ENCODE results near the gene KCNQ5. TPM values are rescaled to one million over a fixed set of nuclear protein-coding genes. Genes with fewer than 3 reads are reported as not detected.

KCNQ5 gene
- total RNA-seq, 1 experiment from 2014 or later = 9.4 TPM

DNA sequence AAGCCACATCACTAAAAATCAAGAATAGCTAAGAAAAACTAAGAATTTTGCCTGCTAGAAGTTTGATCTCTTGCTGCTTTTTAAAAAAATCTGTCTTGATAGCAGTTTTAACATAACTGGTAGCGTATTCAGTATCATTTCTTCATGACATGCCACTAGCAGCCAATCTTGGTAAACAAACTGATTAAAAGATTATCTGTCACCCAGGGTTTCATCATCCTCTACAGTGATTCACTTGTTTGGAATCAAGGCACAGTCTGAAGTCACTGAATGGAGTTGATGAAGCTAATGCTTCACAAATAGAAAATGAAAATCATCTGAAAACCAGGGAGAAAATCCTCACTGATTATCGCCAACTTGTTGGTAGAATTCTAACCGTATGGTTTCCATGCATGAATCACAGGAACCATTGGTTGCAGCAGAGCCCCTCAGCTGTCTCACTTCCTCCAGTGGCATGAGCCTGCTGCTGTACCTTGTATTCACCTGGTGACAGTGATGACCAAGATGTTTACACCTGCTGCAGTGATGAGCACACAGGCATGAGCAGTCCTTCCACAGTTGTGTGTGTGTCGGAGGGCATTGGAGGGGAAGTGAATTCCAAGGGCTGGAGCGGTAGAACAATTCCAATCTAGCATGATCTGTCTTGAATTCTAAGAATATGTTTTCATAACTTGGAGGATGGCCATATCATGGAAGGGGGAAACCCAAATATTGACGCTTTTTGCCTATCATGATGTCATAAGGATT, 328.4 kb downstream of the KCNQ5 start:
- no peak overlapping the region for H3K4me3 ChIP-seq (ENCODE audit: low read depth in 2 of 2, low read length in 2 of 2)
- peaks cover 9% of the 10 kb centered on the region; the same call in 1 of the 2 replicates for H3K4me1 ChIP-seq (ENCODE audit: control insufficient read depth, insufficient read depth, low read length)
- TF ChIP-seq, protein P1, sequence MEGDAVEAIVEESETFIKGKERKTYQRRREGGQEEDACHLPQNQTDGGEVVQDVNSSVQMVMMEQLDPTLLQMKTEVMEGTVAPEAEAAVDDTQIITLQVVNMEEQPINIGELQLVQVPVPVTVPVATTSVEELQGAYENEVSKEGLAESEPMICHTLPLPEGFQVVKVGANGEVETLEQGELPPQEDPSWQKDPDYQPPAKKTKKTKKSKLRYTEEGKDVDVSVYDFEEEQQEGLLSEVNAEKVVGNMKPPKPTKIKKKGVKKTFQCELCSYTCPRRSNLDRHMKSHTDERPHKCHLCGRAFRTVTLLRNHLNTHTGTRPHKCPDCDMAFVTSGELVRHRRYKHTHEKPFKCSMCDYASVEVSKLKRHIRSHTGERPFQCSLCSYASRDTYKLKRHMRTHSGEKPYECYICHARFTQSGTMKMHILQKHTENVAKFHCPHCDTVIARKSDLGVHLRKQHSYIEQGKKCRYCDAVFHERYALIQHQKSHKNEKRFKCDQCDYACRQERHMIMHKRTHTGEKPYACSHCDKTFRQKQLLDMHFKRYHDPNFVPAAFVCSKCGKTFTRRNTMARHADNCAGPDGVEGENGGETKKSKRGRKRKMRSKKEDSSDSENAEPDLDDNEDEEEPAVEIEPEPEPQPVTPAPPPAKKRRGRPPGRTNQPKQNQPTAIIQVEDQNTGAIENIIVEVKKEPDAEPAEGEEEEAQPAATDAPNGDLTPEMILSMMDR (IDR thresholded peaks at IDR 0.05) = no peak
- TF ChIP-seq SIN3A (IDR thresholded peaks at IDR 0.05; ENCODE audit: borderline replicate concordance, insufficient read depth, low read depth, low read length) (no peak), POLR2AphosphoS5 (IDR thresholded peaks at IDR 0.05; ENCODE audit: low read depth, low read length) (no peak), TCF7L2 (IDR thresholded peaks at IDR 0.05; ENCODE audit: low read depth, low read length) (no peak)
- TF ChIP-seq, protein P2, sequence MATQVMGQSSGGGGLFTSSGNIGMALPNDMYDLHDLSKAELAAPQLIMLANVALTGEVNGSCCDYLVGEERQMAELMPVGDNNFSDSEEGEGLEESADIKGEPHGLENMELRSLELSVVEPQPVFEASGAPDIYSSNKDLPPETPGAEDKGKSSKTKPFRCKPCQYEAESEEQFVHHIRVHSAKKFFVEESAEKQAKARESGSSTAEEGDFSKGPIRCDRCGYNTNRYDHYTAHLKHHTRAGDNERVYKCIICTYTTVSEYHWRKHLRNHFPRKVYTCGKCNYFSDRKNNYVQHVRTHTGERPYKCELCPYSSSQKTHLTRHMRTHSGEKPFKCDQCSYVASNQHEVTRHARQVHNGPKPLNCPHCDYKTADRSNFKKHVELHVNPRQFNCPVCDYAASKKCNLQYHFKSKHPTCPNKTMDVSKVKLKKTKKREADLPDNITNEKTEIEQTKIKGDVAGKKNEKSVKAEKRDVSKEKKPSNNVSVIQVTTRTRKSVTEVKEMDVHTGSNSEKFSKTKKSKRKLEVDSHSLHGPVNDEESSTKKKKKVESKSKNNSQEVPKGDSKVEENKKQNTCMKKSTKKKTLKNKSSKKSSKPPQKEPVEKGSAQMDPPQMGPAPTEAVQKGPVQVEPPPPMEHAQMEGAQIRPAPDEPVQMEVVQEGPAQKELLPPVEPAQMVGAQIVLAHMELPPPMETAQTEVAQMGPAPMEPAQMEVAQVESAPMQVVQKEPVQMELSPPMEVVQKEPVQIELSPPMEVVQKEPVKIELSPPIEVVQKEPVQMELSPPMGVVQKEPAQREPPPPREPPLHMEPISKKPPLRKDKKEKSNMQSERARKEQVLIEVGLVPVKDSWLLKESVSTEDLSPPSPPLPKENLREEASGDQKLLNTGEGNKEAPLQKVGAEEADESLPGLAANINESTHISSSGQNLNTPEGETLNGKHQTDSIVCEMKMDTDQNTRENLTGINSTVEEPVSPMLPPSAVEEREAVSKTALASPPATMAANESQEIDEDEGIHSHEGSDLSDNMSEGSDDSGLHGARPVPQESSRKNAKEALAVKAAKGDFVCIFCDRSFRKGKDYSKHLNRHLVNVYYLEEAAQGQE (IDR thresholded peaks at IDR 0.05; ENCODE audit: insufficient read depth in 1 of 2, low read depth in 2 of 2, low read length in 1 of 2) = no peak
- intact Hi-C loops (cut with micrococcal nuclease; ENCODE audit: unreplicated experiment) (no loop called here), in situ Hi-C loops (cut with HindIII; ENCODE audit: low pct_unique_long_range_greater_than_20kb, low sequenced_read_pairs) (no loop called here)
- ChIA-PET POLR2A (interaction anchor here (0.6 kb wide), 1 partner anchor 224 kb away, joined by 3 read pairs; no protein-coding TSS in a partner anchor), CTCF (no interaction called here)
- no peaks in the 10 kb centered on the region for H3K27me3 ChIP-seq (ENCODE audit: control insufficient read depth, insufficient read depth, low read length)
- H3K36me3 ChIP-seq (ENCODE audit: control insufficient read depth, insufficient read depth, low read length) = no peaks in the 10 kb centered on the region
- no peak overlapping the region for H3K27ac ChIP-seq (ENCODE audit: low read length)
- H3K9me3 ChIP-seq (ENCODE audit: control insufficient read depth, insufficient read depth, low read depth, low read length) = no peaks in the 10 kb centered on the region
- no TSS peak for BruUV-seq (replicated peaks)
- DNase-seq (ENCODE audit: low read depth, low spot score) = peak; percentile 87
- no peak; the same call in 1 of the 2 replicates for ATAC-seq

DNA sequence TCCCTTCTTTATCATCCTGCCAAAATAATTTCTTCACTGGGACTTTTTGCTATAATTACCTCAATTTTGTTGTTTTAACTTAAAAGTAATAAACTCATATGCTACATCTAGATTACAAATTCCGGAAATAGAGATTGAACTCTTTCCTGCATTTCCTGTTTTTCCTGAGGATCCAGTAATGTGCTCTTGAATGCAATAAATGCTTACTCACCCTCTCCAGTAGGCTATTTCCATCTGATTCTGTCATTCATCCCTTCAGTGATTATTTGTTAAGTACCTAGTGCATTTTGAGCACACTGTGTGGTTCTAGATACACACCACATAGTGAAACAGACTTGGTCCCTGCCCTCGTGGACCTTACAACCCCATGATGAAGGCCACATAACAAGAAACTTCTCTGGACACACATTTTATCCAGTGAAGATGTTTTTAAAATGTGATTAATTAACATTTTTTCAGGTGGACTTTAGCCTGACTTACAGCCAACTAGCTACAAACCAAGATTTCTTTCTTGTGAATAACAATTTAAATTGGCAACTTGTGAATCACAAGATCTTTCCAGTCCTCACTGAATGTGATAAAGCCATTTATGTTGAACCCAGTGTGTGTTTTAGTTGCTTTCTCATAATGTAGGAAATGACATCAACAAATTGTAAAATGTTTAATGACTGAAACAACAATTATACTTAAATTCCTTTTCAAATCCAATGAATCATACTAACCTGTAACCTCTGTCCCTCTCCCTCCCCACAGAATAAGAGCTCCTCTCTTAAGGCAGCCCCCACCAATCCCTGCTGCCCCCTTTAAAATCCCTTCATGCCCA, 331.2 kb downstream of the KCNQ5 start:
- ChIA-PET POLR2A (interaction anchor here (0.6 kb wide), 1 partner anchor 58 kb away, joined by 6 read pairs; no protein-coding TSS in a partner anchor), CTCF (no interaction called here)
- ATAC-seq (no peak), DNase-seq (ENCODE audit: low read depth, low spot score) (no peak)
- H3K27me3 ChIP-seq (ENCODE audit: control insufficient read depth, insufficient read depth, low read length) = no peaks in the 10 kb centered on the region
- TF ChIP-seq TCF7L2 (IDR thresholded peaks at IDR 0.05; ENCODE audit: low read depth, low read length) = no peak
- TF ChIP-seq, protein P2 (IDR thresholded peaks at IDR 0.05; ENCODE audit: insufficient read depth in 1 of 2, low read depth in 2 of 2, low read length in 1 of 2) = no peak
- TF ChIP-seq SIN3A (IDR thresholded peaks at IDR 0.05; ENCODE audit: borderline replicate concordance, insufficient read depth, low read depth, low read length) = no peak
- no peak for TF ChIP-seq POLR2AphosphoS5 (IDR thresholded peaks at IDR 0.05; ENCODE audit: low read depth, low read length)
- TF ChIP-seq, protein P1 (IDR thresholded peaks at IDR 0.05) = no peak
- H3K27ac ChIP-seq (ENCODE audit: low read length) = no peak overlapping the region
- H3K36me3 ChIP-seq (ENCODE audit: control insufficient read depth, insufficient read depth, low read length) = no peaks in the 10 kb centered on the region
- intact Hi-C loops (cut with micrococcal nuclease; ENCODE audit: unreplicated experiment) (no loop called here), in situ Hi-C loops (cut with HindIII; ENCODE audit: low pct_unique_long_range_greater_than_20kb, low sequenced_read_pairs) (no loop called here)
- no peaks in the 10 kb centered on the region for H3K9me3 ChIP-seq (ENCODE audit: control insufficient read depth, insufficient read depth, low read depth, low read length)
- peaks cover 9% of the 10 kb centered on the region; the same call in 1 of the 2 replicates for H3K4me1 ChIP-seq (ENCODE audit: control insufficient read depth, insufficient read depth, low read length)
- BruUV-seq (replicated peaks) = no TSS peak
- H3K4me3 ChIP-seq (ENCODE audit: low read depth in 2 of 2, low read length in 2 of 2) = no peak overlapping the region

All from Panc1 (cell line).